Left renal cortex interstitium (tissue), 4 donors: ENCODE results near the gene SYMPK. TPM values are rescaled to one million over a fixed set of nuclear protein-coding genes. Genes with fewer than 3 reads are reported as not detected.
"Not testable (repeated sequence)": the region's sequence is repeated elsewhere in the genome, so short reads cannot be mapped to it uniquely, and the experiment has no call there.

Experiments
- DNase-seq, 4 donors: peaks; one replicate each; pipeline ENCODE4 v3.0.0-alpha.2; 2013; ENCODE audit warnings: low read depth in 4 of 4, low spot score in 2 of 4, missing footprints in 1 of 4
- polyA plus RNA-seq, 4 donors: library from polyadenylated mRNA; unstranded; fragments of 120-200 nt; gene quantifications; one replicate each; pipeline ENCODE4 v1.2.1, GENCODE V29; 2013; ENCODE audit not compliant: insufficient read length in 4 of 4

SYMPK gene
- polyA plus RNA-seq, 4 donors = 49.5 to 80.1 (median 67.0) TPM

DNA sequence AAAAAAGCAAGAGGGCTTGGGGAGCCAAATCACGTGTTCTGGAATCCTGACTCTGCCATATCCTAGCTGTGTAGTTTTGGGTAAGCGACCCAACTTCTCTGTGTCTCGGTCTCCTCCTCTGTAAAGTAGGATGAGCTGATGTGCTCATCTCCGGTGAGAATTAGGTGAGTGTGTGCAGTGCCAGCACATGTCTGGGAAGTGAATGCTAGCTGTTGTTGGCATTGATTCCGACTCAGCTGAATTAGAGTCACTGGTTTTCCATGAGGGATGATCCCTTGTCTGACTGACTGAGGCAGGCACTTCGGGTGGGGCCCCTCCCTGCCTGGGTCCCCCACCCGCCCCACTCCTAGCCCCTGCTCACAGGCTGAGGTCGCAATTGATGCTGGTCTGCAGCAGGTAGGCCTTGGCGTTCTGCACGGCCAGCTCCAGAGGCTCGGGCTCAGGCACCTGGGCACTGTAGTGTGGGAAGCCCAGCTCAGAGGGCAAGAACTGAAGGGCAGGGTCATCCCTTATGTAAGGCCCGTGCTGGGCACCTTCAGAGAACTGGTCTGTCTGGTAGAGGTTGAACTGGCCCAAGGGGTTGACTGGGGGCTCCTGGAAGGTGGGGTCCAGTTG, 48.7 kb downstream of the SYMPK start:
- no peak for DNase-seq

GRCh38 chr19:45812297-45812696, 50.6 kb downstream of the SYMPK start:
- DNase-seq = no peak

DNA sequence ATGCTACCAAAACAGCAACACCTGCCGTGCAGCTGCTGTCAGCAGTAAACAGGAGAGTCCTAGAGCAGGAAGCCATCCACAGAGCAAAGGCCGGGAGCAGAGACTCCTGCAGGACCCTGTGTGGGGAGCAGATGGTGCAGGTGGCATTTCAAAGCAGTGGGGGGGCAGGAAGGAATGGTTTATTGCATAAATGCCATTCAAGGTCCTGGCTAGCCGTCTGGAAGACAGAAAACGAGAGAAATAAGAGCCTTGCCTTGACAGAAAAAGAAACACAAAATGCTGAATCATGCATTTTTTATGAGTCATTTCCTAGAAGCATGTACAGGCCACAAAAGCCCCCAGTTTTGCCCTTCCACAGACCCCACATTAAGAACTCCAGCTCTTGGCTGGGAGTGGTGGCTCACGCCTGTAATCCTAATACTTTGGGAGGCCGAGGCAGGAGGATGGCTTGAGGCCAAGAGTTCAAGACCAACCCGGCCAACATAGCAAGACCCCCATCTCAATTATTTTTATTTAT, 53.2 kb downstream of the SYMPK start:
- no peak for DNase-seq

- DNase-seq = no peak
Observed at GRCh38 chr19:45805719-45806118, 57.2 kb downstream of the SYMPK start.

DNA sequence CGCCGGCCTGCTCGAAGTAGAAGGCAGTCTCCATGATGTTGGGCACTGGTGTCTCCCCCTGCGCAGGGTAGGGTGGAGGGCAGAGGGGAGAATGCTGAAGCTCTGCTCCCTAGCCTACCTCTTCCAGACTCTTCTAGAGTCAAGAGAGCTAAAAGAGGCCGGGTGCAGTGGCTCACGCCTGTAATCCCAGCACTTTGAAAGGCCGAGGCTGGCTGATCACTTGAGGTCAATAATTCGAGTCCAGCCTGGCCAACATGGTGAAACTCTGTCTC, 58.1 kb downstream of the SYMPK start:
- no peak for DNase-seq

GRCh38 chr19:45804140-45804958, 58.6 kb downstream of the SYMPK start:
- DNase-seq = no peak

DNA sequence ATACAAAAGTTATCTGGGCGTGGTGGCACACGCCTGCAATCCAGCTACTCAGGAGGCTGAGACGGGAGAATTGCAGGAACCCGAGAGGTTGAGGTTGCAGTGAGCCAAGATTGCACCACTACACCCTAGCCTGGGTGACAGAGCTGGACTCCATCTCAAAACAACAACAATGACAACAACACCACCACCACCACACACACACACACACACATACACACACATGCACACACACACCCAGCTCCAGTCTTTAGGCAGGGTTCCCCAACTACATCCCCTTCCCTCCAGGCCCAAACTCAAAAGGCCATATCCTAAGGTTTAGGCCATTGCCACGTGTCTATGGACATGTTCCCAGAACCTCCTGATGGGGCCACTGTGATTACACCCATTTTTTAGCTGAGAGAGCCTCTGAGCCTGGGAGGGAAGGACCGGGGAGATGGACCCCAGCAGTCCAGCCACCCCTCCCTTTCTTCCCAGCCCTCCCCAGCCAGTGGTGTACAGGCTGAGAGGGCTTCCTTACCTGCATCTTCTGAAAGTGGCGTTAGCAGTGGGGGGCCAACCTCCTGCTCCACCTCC, 61.3 kb downstream of the SYMPK start:
- no peak for DNase-seq

- DNase-seq = no peak
Observed at GRCh38 chr19:45800070-45800553, 62.8 kb downstream of the SYMPK start.

DNA sequence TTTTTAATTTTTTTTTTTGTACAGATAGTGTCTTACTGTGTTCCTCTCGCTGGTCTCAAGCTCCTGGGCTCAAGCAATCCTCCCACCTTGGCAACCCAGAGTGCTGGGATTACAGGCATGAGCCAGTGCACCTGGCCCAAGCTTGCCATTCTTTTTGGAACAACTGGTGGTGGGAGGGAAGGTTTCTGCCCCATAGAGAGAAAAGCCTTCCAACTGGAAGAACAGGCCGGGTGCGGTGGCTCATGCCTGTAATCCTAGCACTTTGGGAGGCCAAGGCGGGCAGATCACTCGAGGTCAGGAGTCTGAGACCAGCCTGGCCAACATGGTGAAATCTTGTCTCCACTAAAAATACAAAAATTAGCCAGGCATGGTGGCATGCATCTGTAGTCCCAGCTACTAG, 63.4 kb downstream of the SYMPK start:
- not testable (repeated sequence) for DNase-seq

- peak in 3 of 4 donors; percentile 65 to 70 (median 68) for DNase-seq
Observed at GRCh38 chr19:45798995-45799517, 63.9 kb downstream of the SYMPK start.

DNA sequence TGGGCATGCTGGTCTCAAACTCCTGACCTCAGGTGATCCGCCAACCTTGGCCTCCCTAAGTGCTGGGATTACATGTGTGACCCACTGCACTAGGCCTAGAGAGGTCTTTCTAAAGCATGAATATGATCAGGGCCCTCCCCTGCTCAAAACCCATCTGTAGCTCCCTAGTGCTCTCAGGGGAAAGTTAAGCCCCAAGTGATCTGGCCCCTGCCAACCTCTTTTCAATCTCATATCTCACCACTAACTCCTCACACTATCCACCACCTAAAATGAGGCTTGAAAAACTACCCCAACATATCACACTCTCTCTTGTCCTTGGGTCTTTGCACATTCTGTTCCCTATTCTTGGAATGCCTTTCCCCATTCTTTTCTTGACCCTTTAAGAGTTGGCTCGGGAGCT, 68.3 kb downstream of the SYMPK start:
- no peak for DNase-seq

GRCh38 chr19:45793876-45794275, 69.1 kb downstream of the SYMPK start:
- no peak for DNase-seq

- no peak for DNase-seq
Observed at GRCh38 chr19:45793178-45793564, 69.8 kb downstream of the SYMPK start.

- peak in 3 of 4 donors; percentile 98 to 99 (median 98) for DNase-seq
Observed at GRCh38 chr19:45792470-45793177, 70.3 kb downstream of the SYMPK start, which contains the start of gene DMWD. Gene DMWD (minus strand): TSS chr19:45792845. CDS start chr19:45792756, 89 bp downstream.

GRCh38 chr19:45791744-45792469, 71.0 kb downstream of the SYMPK start:
- DNase-seq = no peak

GRCh38 chr19:45790942-45791341, 72.0 kb downstream of the SYMPK start:
- DNase-seq = no peak

GRCh38 chr19:45789035-45789786, 73.7 kb downstream of the SYMPK start:
- DNase-seq = no peak

- DNase-seq = no peak
Observed at GRCh38 chr19:45786533-45786894, 76.4 kb downstream of the SYMPK start.

DNA sequence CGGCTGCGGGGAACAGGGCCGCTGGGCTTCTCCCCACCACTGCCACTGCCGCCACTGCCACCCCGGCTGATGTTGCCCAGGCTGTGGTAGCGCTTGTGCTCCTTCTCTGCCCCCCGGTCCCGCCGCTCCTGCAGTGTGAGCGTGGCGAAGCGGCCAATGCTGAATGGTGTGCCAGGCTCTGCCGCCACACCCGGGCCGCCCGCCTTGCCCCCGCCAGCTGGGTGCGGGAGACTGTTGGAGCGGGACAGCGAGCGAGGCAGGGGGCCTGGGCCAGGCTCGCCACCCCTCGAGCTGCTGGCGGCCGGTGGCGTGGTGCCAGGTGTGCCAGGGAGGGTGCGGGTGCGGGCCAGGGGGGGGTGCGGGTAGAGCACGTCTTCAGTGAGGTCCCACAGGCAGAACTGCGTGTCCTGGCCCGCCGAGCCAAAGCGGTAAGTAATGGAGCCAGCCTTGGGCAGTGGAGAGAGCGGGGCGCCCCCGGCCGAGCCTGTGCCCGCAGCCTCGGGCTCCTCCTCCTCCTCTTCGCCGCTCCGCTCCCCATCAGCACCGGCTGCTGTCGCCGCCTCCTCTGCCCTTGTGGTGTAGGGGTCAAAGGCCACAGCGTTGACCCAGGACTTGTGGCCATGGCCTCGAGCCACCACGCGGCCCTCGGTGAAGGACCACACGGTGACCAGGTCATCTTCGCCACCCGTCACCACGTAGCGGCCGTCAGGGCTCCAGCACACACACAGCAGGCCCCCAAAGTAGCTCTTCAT, 77.0 kb downstream of the SYMPK start:
- DNase-seq = no peak
